Measurements from ENCODE around the gene CEACAM1.
A peak's percentile ranks its signal among the peaks of the same experiment; 100 is the strongest.
"Not testable (repeated sequence)": the region's sequence is repeated elsewhere in the genome, so short reads cannot be mapped to it uniquely, and the experiment has no call there.

CEACAM1 gene

DNA sequence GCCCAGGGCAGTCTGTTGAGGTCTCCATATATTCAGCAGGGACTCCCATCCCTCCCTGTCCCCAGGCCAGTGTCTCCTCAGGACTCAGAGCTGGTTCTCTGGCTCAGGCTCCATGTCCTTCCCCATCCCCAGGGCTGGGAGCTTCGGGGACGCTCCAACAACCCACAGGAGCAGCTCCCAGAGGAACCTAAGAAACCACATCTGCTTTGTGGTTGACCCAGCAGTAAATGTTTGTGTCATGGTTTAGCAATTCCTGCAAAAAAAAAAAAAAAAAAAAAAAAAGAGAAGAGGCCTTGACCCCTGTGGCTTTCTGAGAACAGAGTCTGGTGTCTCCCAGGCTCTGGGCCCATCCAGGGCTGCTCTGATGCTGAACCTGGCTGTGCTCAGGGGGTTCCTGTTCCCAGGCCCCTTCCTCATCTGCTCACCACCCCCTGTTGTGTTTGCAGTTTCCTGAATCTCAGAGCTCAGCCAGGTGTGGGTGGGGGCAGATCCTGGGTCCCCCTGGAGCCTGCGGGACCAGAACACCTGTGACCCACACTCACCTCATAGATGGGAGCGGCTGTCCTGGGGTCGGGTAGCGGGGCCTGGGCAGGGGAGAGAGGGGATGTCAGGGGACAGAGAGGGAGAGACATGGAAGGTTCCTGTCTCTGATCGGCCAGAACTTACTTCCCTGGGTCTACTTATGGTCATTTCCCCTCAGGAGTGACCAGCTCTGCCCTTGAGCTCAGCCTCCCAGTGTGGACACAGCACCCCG, 25.2 kb upstream of the CEACAM1 start:
- Histone ChIP-seq H3K9me3 (no peaks in the 10 kb centered on the region), H3K36me3 (no peaks in the 10 kb centered on the region), H3K27me3 (no peaks in the 10 kb centered on the region), H3K4me3 (ENCODE audit: low read depth in 1 of 2, low read length in 1 of 2) (peak overlapping the region; percentile 35 to 58), H3K27ac (peak overlapping the region; percentile 81), H3K4me1 (ENCODE audit: control insufficient read depth in 1 of 2, insufficient read depth in 1 of 2, low read depth in 1 of 2, low read length in 1 of 2) (peaks cover 53 to 56% of the 10 kb centered on the region in 2 experiments)
- TF ChIP-seq, protein P1, sequence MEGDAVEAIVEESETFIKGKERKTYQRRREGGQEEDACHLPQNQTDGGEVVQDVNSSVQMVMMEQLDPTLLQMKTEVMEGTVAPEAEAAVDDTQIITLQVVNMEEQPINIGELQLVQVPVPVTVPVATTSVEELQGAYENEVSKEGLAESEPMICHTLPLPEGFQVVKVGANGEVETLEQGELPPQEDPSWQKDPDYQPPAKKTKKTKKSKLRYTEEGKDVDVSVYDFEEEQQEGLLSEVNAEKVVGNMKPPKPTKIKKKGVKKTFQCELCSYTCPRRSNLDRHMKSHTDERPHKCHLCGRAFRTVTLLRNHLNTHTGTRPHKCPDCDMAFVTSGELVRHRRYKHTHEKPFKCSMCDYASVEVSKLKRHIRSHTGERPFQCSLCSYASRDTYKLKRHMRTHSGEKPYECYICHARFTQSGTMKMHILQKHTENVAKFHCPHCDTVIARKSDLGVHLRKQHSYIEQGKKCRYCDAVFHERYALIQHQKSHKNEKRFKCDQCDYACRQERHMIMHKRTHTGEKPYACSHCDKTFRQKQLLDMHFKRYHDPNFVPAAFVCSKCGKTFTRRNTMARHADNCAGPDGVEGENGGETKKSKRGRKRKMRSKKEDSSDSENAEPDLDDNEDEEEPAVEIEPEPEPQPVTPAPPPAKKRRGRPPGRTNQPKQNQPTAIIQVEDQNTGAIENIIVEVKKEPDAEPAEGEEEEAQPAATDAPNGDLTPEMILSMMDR (IDR thresholded peaks at IDR 0.05): no peak

DNA sequence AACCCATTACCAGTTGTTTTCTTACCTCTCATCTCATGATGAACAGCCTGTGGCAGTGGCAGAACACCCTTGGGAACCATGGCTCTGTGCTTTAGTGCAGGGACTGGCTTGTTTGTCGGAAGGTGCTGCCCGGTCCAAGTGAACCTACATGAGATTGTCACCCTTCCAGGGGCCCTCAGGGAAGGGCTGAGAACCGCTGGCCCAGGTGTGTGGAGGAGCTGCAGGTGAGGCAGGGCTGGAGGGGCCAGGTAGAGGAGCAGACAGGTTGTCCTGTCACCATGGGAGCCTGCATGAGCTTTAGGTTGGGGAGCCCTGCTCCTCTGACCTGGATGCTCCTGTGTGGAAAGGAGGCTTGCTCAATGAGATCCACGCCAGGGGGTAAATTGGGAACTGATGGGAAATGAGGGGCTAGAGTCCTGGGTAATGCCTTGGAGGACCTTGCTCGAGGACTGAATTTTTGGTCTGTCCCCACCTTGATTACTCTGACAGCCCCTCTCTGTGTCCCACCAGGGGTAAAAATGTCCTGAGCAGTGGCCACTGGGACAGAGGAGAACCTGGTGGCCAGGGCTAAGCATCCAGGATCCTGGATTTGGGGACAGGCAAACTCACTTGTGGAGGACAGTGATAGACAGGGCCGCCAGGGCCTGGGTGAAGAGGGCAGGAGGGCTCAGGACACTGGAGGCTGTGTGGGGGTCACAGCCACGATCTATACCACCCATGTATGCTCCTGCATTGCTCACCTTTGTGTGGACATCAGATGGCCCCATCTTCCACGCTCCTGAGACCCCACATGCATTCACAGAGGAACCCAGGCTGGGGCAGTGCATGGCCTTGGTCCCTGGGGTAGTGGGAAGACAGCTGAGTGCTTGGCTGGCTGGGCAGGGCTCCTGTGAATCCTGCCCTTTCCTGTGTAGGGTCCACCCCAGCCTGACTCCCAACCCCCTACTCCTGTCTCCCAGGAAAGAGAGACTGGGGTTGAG, 24.1 kb upstream of the CEACAM1 start:
- Histone ChIP-seq H3K9me3 (no peaks in the 10 kb centered on the region), H3K4me3 (ENCODE audit: low read depth in 1 of 2, low read length in 1 of 2) (peak overlapping the region; percentile 35 to 58), H3K27ac (peak overlapping the region; percentile 81), H3K4me1 (ENCODE audit: control insufficient read depth in 1 of 2, insufficient read depth in 1 of 2, low read depth in 1 of 2, low read length in 1 of 2) (peaks cover 53 to 56% of the 10 kb centered on the region in 2 experiments), H3K36me3 (no peaks in the 10 kb centered on the region), H3K27me3 (peaks cover 4% of the 10 kb centered on the region)
- TF ChIP-seq, protein P1 (IDR thresholded peaks at IDR 0.05): no peak

DNA sequence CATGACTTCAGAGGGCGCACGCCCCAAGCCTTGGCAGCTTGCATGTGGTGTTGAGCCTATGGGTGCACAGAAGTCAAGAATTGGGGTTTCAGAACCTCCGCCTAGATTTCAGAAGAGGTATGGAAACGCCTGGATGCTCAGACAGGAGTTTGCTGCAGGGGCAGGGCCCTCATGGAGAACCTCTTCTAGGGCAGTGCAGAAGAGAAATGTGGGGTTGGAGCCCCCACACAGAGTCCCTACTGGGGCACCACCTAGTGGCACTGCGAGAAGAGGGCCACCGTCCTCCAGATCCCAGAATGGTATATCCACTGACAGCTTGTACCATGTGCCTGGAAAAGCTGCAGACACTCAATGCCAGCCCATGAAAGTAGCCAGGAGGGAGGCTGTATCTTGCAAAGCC, 22.2 kb upstream of the CEACAM1 start:
- not testable (repeated sequence) for H3K36me3 ChIP-seq; H3K9me3 ChIP-seq; H3K27me3 ChIP-seq; H3K4me3 ChIP-seq (ENCODE audit: low read depth in 1 of 2, low read length in 1 of 2); H3K27ac ChIP-seq
- peaks cover 39 to 40% of the 10 kb centered on the region in 2 experiments for H3K4me1 ChIP-seq (ENCODE audit: control insufficient read depth in 1 of 2, insufficient read depth in 1 of 2, low read depth in 1 of 2, low read length in 1 of 2)

DNA sequence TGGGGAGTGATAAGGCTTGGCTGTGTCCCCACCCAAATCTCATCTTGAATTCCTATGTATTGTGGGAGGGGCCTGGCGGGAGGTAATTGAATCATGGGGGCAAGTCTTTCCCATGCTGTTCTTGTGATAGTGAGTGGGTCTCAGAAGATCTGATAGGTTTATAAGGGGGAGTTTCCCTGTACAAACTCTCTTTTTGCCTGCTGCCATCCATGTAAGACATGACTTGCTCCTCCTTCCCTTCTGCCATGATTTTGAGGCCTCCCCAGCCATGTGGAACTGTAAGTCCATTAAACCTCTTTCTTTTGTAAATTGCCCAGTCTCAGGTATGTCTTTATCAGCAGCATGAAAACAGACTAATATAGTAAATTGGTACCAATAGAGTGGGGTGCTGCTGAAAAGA, 20.8 kb upstream of the CEACAM1 start:
- not testable (repeated sequence) for H3K27ac ChIP-seq; H3K9me3 ChIP-seq; H3K4me3 ChIP-seq (ENCODE audit: low read depth in 1 of 2, low read length in 1 of 2); H3K36me3 ChIP-seq; H3K27me3 ChIP-seq
- H3K4me1 ChIP-seq (ENCODE audit: control insufficient read depth in 1 of 2, insufficient read depth in 1 of 2, low read depth in 1 of 2, low read length in 1 of 2): peaks cover 25 to 26% of the 10 kb centered on the region in 2 experiments

DNA sequence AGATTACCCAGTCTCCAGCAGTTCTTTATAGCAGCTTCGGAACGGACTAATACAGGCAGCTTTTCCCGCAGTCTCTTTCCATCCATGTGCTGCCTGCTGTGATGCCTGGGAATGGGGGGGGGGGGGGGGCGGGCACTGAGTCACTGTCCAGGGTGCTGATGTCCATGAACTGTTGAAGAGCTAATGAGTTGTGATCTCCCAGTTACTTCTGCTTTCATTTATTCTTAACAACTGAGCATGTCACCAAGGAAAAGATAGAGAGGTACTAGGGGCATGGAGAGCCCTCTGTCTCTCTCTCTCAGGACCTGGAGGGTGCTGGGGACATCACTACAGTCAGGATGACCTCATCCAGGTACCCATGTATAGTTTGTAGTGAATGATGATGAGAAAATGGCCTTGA, 20.3 kb upstream of the CEACAM1 start:
- TF ChIP-seq, protein P1 (IDR thresholded peaks at IDR 0.05): no peak
- Histone ChIP-seq H3K36me3 (no peaks in the 10 kb centered on the region), H3K27ac (no peak overlapping the region), H3K9me3 (no peaks in the 10 kb centered on the region), H3K4me3 (ENCODE audit: low read depth in 1 of 2, low read length in 1 of 2) (no peak overlapping the region), H3K4me1 (ENCODE audit: control insufficient read depth in 1 of 2, insufficient read depth in 1 of 2, low read depth in 1 of 2, low read length in 1 of 2) (peaks cover 20% of the 10 kb centered on the region in 2 experiments), H3K27me3 (peaks cover 8% of the 10 kb centered on the region)

DNA sequence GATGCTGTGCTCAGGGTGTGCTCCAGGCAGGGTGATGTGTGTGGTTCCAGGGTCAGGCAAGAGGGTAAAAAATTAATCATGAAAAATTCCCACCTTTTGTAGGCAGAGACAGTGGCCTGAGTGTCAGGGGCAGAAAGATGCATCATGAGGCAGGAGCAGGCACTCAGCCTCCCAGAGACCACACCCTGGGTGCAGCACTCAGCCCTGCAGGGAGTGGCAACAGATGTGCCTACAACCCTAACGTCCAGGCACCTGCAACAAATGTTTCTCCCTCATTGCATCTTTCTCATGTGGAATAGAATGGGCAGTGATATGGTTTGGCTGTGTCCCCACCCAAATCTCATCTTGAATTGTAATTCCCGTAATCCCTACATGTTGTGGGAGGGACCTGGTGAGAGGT, 19.6 kb upstream of the CEACAM1 start:
- TF ChIP-seq, protein P1 (IDR thresholded peaks at IDR 0.05): no peak
- no peaks in the 10 kb centered on the region for H3K9me3 ChIP-seq
- H3K4me3 ChIP-seq (ENCODE audit: low read depth in 1 of 2, low read length in 1 of 2): no peak overlapping the region
- H3K36me3 ChIP-seq: no peaks in the 10 kb centered on the region
- no peak overlapping the region for H3K27ac ChIP-seq
- H3K4me1 ChIP-seq (ENCODE audit: control insufficient read depth in 1 of 2, insufficient read depth in 1 of 2, low read depth in 1 of 2, low read length in 1 of 2): peaks cover 14% of the 10 kb centered on the region in 2 experiments
- H3K27me3 ChIP-seq: peaks cover 8% of the 10 kb centered on the region
